HG03521 (cell line): ENCODE measurements around the gene BAHD1.

Experiments used
- ATAC-seq: cut with Tn5 transposase; IDR thresholded peaks from one replicate; pipeline ENCODE4 v1.9.1; 2021; ENCODE audit warnings: mild to moderate bottlenecking, moderate library complexity; ENCODE audit not compliant: unreplicated experiment

BAHD1 gene

DNA sequence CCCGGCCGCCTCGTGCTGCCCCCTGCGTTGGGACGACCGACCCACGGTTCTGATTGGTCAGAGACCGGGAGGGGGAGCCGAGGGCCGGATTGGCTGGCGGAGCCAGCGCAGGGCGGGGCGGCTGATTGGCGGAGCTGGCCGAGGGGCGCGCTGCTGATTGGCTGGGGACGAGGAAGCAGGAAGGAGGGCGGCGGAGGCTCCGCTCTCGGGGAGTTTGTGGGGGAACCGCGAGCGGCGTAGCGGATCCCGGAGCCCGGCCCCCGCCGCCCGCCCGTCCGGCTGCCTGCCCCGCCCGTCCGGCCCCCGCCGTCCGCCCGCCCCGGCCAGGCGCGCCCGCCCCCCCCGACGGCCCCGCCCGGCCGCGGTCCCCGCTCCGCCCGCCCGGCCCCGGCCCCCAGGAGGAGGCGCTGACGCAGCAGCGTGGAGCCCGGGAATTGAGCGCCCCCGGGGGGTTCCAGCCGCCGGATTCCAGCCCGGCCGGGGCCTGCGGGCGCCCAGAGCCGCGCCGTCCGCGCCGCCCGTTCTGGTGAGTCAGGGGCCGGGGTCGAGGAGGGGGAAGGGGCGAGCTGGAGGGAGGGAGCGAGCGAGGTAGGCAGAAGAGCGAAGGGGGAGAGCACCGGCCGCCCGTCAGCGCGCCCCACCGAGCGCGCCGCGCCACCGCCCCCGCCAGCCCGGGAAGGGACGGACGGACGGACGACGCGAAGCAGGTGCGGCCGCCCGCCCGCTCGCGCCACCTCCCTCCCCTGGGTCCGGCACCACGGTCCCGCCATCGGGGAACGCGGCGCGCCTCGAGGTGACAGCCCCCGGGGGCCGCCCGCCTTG lies at the start of gene BAHD1:
Gene BAHD1, plus strand, starts transcription at position 211 of the 822 bp plus-strand sequence. CDS start 17,512 bp downstream, outside the sequence.
- peak; percentile 88 for ATAC-seq

DNA sequence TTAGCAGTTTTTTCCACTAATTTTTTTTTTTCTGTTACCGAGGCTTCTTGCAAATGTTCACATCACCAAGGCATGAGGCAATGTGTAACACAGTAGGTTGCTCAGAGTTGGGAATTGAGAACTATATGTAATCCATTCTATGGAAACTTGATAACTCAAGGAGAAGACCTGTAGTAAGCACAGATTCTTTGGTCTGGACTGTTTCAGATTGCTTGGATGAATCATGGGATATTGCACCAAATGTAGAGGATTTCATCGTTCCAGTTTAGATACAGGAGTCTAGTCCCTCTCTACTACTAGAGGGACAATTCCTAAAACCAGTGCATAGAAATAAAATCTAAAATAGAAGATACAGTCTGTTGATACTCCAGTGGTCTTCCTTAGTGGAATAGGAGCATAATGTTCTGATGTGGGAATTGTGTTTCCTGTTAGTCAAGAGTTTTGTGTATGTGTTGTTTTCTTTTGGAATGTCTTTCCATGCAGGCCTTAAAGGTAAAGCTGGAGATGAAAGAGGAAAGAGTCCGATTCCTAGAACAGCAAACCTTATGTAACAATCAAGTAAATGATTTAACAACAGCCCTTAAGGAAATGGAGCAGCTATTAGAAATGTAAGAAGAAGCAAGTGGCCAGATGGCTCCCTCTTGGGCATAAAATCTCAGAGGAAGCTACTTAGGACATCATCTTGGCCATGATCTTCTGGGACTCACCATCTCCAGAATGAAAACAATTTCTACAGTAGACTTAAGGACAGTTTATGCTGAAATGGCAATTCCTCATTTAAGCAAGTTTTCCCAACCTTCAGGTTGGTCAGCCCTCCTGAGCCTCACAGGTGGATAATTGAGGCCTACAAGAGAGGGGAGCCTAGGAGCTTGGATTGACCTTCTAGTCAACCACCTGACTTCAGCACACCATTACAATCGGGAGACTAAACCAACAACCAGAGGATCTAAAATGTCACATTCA lies 47.5 kb upstream of the BAHD1 start:
- no peak for ATAC-seq

DNA sequence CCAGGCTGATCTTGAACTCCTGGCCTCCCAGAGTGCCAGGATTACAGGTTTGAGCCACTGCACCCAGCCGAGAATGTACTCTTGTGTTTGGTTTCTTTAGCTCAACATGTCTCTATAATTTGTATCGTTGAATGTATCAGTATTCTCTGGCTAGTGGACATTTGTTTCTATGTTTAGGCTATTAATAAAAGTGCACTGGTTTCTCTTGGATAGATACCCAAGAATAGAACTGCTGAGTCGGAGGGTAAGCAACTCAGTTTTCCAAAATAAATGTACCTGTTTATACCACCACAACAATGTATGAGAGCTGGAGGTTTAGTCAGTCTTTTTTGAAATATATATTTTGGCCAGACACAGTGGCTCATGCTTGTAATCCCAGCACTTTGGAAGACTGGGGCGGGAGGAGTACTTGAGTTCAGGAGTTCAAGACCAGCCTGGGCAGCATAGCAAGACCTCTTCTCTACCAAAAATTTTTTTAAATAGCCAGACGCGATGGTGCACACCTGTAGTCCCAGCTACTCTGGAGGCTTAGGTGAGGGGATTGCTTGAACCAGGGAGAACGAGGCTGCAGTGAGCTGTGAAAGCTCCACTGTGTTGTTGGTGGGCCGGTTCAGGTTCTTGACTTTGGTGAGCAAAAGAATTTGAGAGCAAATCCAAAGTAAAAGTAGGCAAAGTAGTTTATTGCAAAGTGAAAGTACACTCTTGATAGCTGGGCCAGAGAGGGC lies 42.9 kb upstream of the BAHD1 start:
- ATAC-seq: no peak

DNA sequence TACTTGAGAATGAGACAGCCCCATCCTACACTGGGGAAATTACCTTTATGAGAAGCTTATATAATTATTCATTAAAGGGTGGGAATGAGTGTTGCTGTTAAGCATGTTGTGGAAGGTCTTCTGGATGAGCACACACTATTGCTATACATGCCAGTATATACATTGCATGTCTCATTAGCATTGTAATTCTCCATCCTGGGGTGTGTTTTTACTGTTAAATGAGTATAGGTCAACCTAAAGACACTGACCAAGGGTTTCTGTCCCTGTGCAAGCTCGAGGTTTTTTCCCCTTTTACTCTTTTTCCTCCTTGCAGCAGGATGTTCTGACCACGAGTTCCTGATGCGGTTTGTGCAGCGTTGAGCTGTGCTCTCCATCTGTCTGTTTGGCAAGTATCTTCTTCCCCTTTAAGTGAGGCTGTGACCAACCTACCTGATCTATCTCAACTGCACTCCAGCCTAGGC lies 42.3 kb upstream of the BAHD1 start:
- no peak for ATAC-seq

DNA sequence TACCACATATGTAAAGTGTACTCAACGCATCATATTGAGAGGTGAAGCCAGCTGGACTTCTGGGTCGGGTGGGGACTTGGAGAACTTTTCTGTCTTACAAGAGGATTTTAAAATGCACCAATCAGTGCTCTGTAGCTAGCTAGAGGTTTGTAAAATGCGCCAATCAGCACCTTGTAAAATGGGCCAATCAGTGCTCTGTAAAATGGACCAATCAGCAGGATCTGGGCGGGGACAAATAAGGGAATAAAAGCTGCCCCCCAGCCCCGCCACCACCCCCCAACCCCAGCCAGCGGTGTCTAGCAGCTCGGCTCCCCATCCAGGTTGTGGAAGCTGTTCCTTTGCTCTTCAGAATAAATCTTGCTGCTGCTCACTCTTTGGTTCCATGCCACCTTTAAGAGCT lies 41.4 kb upstream of the BAHD1 start:
- ATAC-seq: no peak

DNA sequence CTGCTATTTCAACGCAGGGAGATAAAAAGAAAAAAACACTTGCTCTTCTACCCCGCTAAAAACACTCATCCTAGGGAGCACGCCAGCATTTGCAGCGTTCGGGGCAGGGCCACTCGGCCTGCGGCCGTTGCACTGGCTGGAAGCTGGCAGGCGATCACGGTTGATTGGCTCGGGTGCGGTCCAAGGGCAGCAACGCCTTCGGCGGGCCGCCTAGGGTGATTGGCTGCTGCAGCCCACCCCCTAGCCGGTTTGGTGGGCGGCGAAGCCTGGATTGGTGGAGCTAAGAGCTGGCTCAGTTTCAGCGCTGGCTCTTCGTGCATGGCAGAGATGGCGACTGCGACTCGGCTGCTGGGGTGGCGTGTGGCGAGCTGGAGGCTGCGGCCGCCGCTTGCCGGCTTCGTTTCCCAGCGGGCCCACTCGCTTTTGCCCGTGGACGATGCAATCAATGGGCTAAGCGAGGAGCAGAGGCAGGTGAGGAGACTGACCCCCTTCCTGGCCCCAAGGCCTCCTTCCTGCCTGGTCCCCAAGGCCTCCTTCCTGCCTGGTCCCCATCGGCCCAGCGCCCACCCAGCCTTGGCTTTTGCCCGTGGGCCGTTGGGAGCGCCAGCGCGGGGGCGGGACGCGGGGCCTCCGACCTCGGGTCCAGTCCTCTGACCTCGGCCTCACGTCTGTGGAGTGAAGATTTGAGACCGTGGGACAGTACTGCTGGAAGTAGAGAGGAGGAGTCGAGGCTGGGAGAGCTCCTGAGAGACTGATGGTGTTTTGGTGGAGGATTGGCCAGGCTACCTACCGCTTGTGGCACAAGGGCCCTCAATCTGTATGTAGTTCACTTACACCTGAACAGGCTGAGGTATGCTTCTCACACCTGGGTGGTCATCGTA lies 35.0 kb upstream of the BAHD1 start, which contains the start of gene IVD:
Gene IVD, plus strand, starts transcription at position 295 of the 881 bp plus-strand sequence. Its CDS starts 33 bp downstream, at position 328.
- ATAC-seq: peak; percentile 84

DNA sequence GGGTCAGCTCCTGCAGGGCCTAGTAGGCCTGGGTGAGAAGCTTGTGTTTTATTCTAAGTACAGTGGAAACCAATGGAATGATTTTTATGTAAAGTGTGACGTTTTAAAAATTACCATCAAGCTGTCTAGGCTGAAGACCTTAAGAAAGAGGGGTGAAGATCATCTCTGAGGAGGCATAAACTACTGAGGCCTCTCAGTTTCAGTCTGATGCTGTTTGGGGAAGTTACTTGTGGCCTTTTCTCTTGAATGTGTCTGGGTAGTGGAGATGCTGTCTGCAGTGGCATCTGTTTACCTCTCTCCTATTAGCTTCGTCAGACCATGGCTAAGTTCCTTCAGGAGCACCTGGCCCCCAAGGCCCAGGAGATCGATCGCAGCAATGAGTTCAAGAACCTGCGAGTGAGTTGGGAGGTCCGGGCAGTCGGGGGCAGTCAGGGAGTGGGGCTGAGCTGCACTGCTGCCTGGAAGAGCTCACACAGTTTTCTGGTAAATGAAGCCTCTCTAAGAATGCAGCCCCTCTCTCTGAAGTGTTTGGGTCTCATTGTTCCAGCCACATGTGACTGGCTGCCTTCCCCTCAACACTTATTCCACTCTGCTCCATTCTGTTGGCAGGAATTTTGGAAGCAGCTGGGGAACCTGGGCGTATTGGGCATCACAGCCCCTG lies 33.3 kb upstream of the BAHD1 start:
- ATAC-seq: peak; percentile 40

DNA sequence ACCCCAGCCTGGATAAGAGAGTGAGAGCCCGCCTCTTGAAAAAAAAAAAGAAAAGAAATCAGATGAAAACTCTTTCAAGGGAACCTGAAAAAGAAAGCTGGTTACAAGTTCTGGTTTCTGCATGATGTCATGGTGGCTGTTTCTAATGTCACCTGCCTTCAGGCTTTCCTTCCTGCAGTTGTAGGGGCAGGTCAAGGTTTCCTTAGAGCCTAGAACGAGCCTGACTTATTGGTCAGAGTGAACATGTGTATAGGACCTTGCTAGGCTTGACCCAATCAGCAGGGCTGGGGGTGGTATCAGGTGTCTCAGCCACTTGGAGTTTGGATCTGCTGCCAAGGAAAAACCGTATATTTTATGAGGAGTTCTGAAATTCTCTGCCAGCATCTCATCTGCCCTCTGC lies 31.4 kb upstream of the BAHD1 start:
- no peak for ATAC-seq

DNA sequence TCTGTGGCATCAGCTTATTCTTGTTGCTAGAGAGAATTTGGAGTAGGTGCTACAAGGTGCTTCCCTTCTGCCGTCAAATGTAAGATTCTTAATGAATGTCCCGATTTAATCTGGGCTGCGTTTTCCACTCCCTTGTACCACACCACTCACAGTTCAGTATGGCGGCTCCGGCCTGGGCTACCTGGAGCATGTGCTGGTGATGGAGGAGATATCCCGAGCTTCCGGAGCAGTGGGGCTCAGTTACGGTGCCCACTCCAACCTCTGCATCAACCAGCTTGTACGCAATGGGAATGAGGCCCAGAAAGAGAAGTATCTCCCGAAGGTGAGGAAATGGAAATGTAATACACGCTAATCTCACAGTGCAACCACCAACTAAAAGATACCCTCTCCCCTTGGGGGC lies 30.3 kb upstream of the BAHD1 start:
- ATAC-seq: no peak

DNA sequence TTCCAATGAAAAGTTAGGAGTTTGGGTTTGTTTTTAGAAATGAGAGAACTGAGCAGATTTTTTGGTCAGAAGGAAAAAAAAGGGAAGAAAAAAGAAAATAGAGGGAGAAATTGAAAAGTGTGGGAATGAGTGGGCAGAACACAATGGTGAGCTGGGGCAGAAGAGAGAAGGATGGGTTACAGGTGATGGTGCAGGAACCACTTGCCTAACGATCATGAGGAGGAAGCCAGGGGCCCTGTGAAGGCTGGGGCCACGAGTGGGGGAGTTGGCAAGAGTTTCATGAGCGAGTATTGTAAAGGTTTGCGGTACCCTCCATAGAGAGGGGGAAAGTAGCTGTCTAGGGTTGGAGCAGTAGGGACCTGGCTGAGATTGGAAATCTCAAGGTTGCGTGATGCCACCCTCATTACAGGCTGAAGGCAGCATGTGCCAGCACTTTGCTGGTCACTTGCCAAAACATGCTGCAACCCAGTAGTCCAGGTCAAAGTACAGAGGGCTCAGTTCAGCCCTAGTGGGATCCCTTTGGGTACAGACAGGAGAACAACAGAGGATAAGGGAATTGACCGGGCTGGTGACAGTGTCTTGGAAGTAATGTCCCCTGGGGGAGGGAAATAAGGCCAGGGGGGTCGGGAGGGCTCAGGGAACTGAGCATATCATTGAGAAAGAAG lies 28.5 kb upstream of the BAHD1 start:
- no peak for ATAC-seq

DNA sequence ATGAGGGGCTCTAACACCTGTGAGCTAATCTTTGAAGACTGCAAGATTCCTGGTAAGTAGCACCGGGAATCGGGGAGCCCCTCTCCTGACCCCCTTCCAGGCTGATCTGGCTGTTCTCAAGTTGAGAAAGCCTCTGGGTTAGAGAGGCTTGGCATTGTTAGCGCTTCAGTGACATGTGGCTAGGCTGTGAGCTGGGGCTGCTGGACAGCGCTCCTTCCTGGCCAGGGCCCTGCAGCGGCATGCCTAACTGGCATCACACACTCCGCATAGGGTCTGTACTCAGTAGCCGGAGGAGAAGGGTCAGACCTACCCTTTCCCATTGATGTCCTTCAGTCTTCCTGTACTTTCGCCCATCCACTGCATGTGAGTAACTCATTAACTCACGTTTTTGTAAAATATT lies 27.7 kb upstream of the BAHD1 start:
- ATAC-seq: no peak

DNA sequence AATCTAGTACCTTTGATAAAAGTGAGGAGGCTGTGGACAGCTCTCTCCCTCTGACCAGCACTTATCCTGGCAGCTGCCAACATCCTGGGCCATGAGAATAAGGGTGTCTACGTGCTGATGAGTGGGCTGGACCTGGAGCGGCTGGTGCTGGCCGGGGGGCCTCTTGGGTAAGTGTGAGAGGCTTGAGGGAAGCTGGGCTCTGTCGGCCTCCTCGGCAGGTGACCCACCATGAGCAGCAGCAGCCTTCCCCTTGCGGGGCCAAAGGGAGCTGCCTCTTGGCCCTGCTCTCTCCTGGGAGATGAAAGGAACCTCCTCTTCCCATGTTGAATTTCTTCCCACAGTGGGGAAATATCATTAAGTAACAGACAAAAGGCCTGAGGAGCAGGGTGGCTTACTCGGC lies 25.9 kb upstream of the BAHD1 start:
- no peak for ATAC-seq

DNA sequence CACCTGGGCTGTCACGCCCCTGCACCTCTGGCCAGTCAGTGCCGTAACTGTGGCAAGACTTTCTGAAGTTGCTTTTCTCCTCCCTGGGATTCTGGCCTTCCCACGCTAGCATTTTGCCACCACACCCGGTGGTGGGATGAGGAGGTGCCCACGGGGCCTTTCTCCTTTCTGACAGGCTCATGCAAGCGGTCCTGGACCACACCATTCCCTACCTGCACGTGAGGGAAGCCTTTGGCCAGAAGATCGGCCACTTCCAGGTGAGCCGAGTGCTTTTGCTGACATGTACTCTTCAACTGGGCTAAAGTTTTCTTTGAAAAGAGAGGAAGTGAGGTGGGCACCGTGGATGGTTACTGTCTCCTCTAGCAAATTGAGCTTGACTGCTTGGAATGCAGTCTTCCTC lies 25.5 kb upstream of the BAHD1 start:
- no peak for ATAC-seq

DNA sequence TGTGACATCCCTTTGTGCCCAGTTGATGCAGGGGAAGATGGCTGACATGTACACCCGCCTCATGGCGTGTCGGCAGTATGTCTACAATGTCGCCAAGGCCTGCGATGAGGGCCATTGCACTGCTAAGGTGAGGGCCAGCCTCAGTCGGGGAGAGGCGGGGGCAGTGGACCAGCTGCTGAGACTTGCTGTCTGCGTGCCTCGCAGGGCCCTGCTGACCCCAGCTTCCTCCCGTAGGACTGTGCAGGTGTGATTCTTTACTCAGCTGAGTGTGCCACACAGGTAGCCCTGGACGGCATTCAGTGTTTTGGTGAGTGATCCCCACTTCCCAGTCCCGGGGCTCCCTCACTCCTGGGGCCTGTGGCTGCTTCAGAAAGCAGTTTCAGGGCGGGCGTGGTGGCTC lies 24.7 kb upstream of the BAHD1 start:
- ATAC-seq: no peak

DNA sequence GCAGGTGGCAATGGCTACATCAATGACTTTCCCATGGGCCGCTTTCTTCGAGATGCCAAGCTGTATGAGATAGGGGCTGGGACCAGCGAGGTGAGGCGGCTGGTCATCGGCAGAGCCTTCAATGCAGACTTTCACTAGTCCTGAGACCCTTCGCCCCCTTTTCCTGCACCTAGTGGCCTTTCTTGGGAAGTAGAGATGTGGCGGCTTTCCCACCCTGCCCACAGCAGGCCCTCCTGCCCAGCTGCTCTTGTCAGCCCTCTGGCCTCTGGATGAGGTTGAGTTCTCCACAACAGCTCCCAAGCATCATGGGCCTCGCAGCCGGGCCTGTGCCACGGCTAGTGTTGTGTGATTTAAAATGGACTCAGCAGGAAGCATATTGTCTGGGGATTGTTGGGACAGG lies 22.6 kb upstream of the BAHD1 start:
- no peak for ATAC-seq

DNA sequence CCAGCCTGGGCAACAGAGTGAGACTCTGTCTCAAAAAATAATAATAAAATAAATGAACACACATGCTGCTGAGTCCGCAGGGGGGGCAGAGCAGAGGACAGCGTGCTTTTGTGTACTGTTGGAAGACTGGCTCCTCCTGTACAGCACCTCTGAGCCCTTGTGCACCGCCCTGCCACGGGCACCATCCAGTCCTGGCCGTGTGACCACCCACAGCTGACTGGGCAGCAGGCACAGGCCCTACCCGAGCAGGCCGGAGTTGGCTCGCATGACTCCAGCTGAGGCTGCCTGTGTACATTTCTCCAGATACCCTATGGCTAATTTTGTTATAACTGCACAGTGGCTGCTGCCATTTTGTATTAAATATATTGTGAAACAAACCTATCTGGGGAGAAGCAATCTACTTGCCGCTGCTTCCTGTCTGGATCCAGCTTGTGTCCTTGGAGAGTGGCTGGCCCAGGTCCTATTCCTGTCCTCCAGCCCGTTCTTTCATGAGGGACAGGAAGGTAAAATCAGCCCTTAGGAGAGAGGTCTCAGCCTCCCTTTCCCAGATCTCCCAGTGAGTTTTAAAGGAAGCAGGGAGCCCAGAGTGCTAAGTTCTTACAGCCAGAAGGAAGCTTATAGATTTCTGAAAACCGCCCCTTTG lies 20.6 kb upstream of the BAHD1 start:
- no peak for ATAC-seq

DNA sequence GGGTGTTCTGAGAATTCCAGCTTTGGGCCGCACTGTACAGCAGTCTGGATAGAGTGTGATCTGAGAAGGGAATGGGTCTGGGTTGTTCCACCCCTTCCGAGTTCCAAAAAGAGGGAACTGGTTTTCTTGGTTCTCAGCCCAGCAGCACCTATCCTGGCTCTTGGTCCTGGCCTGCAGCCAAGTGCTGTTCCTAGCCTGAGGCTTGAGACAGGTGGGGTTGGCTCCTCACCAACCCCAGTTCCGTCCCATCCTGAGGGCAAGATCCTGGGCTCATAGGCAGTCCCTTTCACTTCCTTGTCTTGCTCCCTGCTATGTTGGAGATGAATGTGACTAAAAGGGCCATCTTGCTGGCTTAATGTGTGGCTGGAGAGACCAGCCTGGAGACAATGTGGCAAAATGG lies 20.0 kb upstream of the BAHD1 start:
- no peak for ATAC-seq
